Activated naive CD4-positive, alpha-beta T cell treated with Interleukin-2 at 50 U/mL for 16 hours (primary cell): Measurements from ENCODE around the gene MYL5.
"Not testable (repeated sequence)": the region's sequence is repeated elsewhere in the genome, so short reads cannot be mapped to it uniquely, and the experiment has no call there.

Source experiments
- DNase-seq: peaks from one replicate; pipeline ENCODE4 v3.0.0-alpha.2; 2020

MYL5 gene

GRCh38 chr4:657834-658667, 16.3 kb upstream of the MYL5 start:
- no peak for DNase-seq

- DNase-seq: no peak
These were observed 15.4 kb upstream of the MYL5 start for GRCh38 chr4:658681-659667.

GRCh38 chr4:659851-660250, 14.5 kb upstream of the MYL5 start:
- DNase-seq: no peak

- no peak for DNase-seq
These were observed 13.9 kb upstream of the MYL5 start for GRCh38 chr4:660401-660800.

- no peak for DNase-seq
These were observed 13.1 kb upstream of the MYL5 start for GRCh38 chr4:661231-661630.

GRCh38 chr4:661881-662761, 12.2 kb upstream of the MYL5 start:
- no peak for DNase-seq

GRCh38 chr4:663046-663437, 11.3 kb upstream of the MYL5 start:
- DNase-seq: no peak

GRCh38 chr4:663438-664428, 10.6 kb upstream of the MYL5 start:
- DNase-seq: peak; percentile 78

- DNase-seq: no peak
These were observed 9.6 kb upstream of the MYL5 start for GRCh38 chr4:664713-665231.

- no peak for DNase-seq
These were observed 9.0 kb upstream of the MYL5 start for GRCh38 chr4:665381-665750.

GRCh38 chr4:665751-666435, 8.4 kb upstream of the MYL5 start:
- DNase-seq: no peak

GRCh38 chr4:666436-666810, 7.9 kb upstream of the MYL5 start:
- DNase-seq: no peak

GRCh38 chr4:666822-667544, 7.4 kb upstream of the MYL5 start:
- DNase-seq: no peak

GRCh38 chr4:667545-667925, 6.8 kb upstream of the MYL5 start:
- no peak for DNase-seq

- not testable (repeated sequence) for DNase-seq
These were observed 6.1 kb upstream of the MYL5 start for GRCh38 chr4:668219-668618.

GRCh38 chr4:669806-670559, 4.4 kb upstream of the MYL5 start:
- not testable (repeated sequence) for DNase-seq

- no peak for DNase-seq
These were observed 2.6 kb upstream of the MYL5 start for GRCh38 chr4:671769-672168.

GRCh38 chr4:673349-674091, 822 bp upstream of the MYL5 start:
- DNase-seq: no peak
